KMS-11 (cell line): Measurements from ENCODE around the gene CPLANE1.

Source experiments
- H2AFZ ChIP-seq: fragments of 200-600 bp; sonication (generic); 2 replicates; pipeline ENCODE4 v1.6.1; 2016; ENCODE audit warnings: antibody characterized with exemption, mixed run types, low read depth
- H3K27ac ChIP-seq: fragments of 200-600 bp; sonication (generic); 2 replicates; pipeline ENCODE4 v1.6.1; 2016; ENCODE audit warnings: mild to moderate bottlenecking, mixed run types
- H3K27me3 ChIP-seq: fragments of 200-600 bp; sonication (generic); 2 replicates; pipeline ENCODE4 v1.6.1; 2017; ENCODE audit warnings: mild to moderate bottlenecking, low read depth, mixed run types, moderate library complexity; ENCODE audit not compliant: insufficient read depth
- H3K36me3 ChIP-seq: fragments of 200-600 bp; sonication (generic); 2 replicates; pipeline ENCODE4 v1.6.1; 2017; ENCODE audit warnings: mild to moderate bottlenecking, mixed run types; ENCODE audit not compliant: insufficient read depth
- H3K4me1 ChIP-seq: fragments of 200-600 bp; sonication (generic); 2 replicates; pipeline ENCODE4 v1.6.1; 2016; ENCODE audit warnings: mild to moderate bottlenecking, low read depth, mixed run types; ENCODE audit not compliant: poor library complexity, severe bottlenecking
- H3K4me2 ChIP-seq: fragments of 200-600 bp; sonication (generic); 2 replicates; pipeline ENCODE4 v1.7.0; 2016; ENCODE audit warnings: mild to moderate bottlenecking, mixed run types
- H3K4me3 ChIP-seq: fragments of 200-600 bp; sonication (generic); IDR thresholded peaks from 2 replicates; pipeline ENCODE4 v1.6.1; 2017; ENCODE audit warnings: low read depth, low read length, mixed read lengths; ENCODE audit not compliant: insufficient read depth
- H3K79me2 ChIP-seq: fragments of 200-600 bp; sonication (generic); 2 replicates; pipeline ENCODE4 v1.6.1; 2016; ENCODE audit warnings: low read depth, mixed run types; ENCODE audit not compliant: insufficient read depth
- H3K9ac ChIP-seq: fragments of 200-600 bp; sonication (generic); 2 replicates; pipeline ENCODE4 v1.6.1; 2016; ENCODE audit warnings: mild to moderate bottlenecking, mixed run types
- H4K20me1 ChIP-seq: fragments of 200-600 bp; sonication (generic); 2 replicates; pipeline ENCODE4 v1.6.1; 2016; ENCODE audit warnings: mild to moderate bottlenecking, mixed run types; ENCODE audit not compliant: insufficient read depth
- TF ChIP-seq, protein P1 (sequence below): fragments of 200-600 bp; sonication (generic); conservative IDR thresholded peaks from 2 replicates; pipeline ENCODE4 v1.6.1; 2017; ENCODE audit warnings: low read depth, mild to moderate bottlenecking, antibody characterized with exemption, low read length, moderate library complexity, mixed read lengths

Gene CPLANE1

DNA sequence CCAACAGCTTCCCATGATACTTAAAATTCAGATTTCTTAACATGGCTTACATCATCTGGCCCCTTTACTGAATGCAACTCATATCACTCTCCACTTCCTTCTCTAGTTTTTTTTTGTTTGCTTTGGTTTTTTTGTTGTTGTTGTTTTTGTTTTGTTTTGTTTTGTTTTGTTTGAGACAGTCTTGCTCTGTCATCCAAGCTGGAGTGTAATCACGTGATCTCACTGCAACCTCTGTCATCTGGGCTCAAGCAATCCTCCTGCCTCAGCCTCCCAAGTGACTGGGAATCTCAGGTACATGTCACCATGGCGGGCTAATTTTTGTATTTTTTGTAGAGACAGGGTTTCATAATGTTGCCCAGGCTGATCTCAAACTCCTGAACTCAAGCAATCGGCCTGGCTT lies 41.4 kb downstream of the CPLANE1 start:
- H3K27me3 ChIP-seq, result no peaks in the 10 kb centered on the region
- H3K4me3 ChIP-seq, result no peak overlapping the region
- TF ChIP-seq, protein P1, sequence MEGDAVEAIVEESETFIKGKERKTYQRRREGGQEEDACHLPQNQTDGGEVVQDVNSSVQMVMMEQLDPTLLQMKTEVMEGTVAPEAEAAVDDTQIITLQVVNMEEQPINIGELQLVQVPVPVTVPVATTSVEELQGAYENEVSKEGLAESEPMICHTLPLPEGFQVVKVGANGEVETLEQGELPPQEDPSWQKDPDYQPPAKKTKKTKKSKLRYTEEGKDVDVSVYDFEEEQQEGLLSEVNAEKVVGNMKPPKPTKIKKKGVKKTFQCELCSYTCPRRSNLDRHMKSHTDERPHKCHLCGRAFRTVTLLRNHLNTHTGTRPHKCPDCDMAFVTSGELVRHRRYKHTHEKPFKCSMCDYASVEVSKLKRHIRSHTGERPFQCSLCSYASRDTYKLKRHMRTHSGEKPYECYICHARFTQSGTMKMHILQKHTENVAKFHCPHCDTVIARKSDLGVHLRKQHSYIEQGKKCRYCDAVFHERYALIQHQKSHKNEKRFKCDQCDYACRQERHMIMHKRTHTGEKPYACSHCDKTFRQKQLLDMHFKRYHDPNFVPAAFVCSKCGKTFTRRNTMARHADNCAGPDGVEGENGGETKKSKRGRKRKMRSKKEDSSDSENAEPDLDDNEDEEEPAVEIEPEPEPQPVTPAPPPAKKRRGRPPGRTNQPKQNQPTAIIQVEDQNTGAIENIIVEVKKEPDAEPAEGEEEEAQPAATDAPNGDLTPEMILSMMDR, result no peak
- H2AFZ ChIP-seq, result no peak overlapping the region
- no peak overlapping the region for H3K9ac ChIP-seq
- no peaks in the 10 kb centered on the region for H4K20me1 ChIP-seq
- no peak overlapping the region for H3K4me2 ChIP-seq
- no peak overlapping the region for H3K27ac ChIP-seq
- H3K79me2 ChIP-seq, result no peaks in the 10 kb centered on the region
- peaks cover 8% of the 10 kb centered on the region for H3K4me1 ChIP-seq
- H3K36me3 ChIP-seq, result no peaks in the 10 kb centered on the region

DNA sequence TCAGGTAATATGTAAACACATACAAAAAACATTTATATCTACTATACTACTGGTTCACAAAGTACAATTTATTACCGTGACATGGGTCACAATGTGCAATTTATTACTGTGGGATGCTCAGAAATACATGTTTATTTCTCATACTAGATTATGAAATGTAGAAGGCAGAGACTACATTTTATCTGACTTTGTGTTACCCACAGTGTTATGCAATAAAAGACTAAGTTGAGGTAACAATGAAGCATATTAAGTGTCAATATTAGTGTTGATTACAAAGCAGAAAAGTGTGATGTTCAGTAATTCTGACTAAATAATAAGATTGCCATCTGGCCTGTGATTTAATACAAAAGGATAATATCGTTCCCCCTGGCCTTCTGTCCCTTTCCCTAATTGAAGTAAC lies 42.4 kb downstream of the CPLANE1 start:
- Histone ChIP-seq H3K79me2 (no peaks in the 10 kb centered on the region), H3K4me1 (peaks cover 8% of the 10 kb centered on the region), H3K36me3 (no peaks in the 10 kb centered on the region), H2AFZ (no peak overlapping the region), H3K4me2 (no peak overlapping the region), H3K4me3 (no peak overlapping the region), H3K27me3 (no peaks in the 10 kb centered on the region), H3K27ac (no peak overlapping the region), H3K9ac (no peak overlapping the region), H4K20me1 (no peaks in the 10 kb centered on the region)
- TF ChIP-seq, protein P1, result no peak

DNA sequence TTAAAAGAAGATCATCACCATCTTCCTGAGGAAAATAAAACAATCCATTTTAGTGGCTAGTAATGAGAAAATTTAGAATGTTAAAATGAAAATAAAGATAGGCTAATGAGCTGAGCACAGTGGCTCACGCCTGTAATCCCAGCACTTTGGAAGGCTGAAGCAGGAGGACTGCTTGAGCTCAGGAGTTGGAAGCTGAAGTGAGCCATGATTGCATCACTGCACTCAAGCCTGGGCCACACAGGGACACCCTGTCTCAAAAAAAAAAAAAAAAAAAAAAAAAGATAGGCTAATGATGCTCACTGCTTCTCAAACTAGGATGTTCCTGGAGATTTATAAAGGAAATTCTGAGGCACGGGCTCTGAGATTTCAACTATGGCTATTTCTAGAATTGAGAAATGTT lies 50.3 kb downstream of the CPLANE1 start:
- Histone ChIP-seq H3K27ac (no peak overlapping the region), H4K20me1 (no peaks in the 10 kb centered on the region), H3K27me3 (no peaks in the 10 kb centered on the region), H3K4me3 (no peak overlapping the region), H3K4me1 (peaks cover 23% of the 10 kb centered on the region), H3K4me2 (0 out of 2 replicates have a peak overlapping the region, but pooled peaks have one; percentile 99), H3K36me3 (no peaks in the 10 kb centered on the region), H3K9ac (no peak overlapping the region), H3K79me2 (no peaks in the 10 kb centered on the region), H2AFZ (no peak overlapping the region)
- TF ChIP-seq, protein P1, result no peak

DNA sequence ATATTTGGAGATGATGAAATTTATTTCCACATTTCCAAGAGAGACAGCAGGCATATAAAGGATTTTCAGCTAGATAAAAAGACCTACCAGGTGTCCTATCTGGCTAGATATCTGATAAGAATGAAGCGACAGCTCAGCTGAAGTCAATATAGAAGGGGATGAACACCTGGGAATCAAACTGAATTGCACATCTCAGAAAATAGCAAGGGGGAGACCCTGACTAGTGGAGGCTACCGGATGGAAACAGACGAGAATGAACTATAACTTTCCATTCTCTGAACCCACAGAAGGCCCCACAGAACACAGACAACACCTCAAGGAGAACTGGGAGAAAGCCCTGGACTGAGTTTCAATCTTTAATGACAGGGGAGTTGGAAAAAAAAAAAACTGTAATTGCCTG lies 51.1 kb downstream of the CPLANE1 start:
- peak overlapping the region; percentile 99 for H3K4me2 ChIP-seq

More for the DNA sequence above, 51.1 kb downstream of the CPLANE1 start:
- no peaks in the 10 kb centered on the region for H3K36me3 ChIP-seq
- peak overlapping the region; percentile 35; the same call in 1 of the 2 replicates for H3K27ac ChIP-seq
- no peaks in the 10 kb centered on the region for H3K27me3 ChIP-seq
- no peaks in the 10 kb centered on the region for H4K20me1 ChIP-seq
- H3K4me3 ChIP-seq, result no peak overlapping the region
- TF ChIP-seq, protein P1, result no peak
- no peak overlapping the region for H3K9ac ChIP-seq
- H3K4me1 ChIP-seq, result peaks cover 23% of the 10 kb centered on the region
- peak overlapping the region; percentile 36 for H2AFZ ChIP-seq
- H3K79me2 ChIP-seq, result no peaks in the 10 kb centered on the region
